Ishikawa (cell line): Measurements from ENCODE around the gene COPZ1.

ENCODE experiments used
- CEBPB ChIP-seq: IDR thresholded peaks from 2 replicates; pipeline ENCODE4 v1.6.1; 2012
- CREB1 ChIP-seq: IDR thresholded peaks from 2 replicates; pipeline ENCODE4 v1.6.1; 2012; ENCODE audit warnings: low read depth
- EGR1 ChIP-seq: IDR thresholded peaks from 2 replicates; pipeline ENCODE4 v1.6.1; 2012
- EP300 ChIP-seq: IDR thresholded peaks from 2 replicates; pipeline ENCODE4 v1.6.1; 2012; ENCODE audit warnings: borderline replicate concordance
- FOXM1 ChIP-seq: IDR thresholded peaks from 2 replicates; pipeline ENCODE4 v1.6.1; 2012; ENCODE audit warnings: low read depth, borderline replicate concordance
- NFIC ChIP-seq: IDR thresholded peaks from 2 replicates; pipeline ENCODE4 v1.6.1; 2012
- RAD21 ChIP-seq: IDR thresholded peaks from 2 replicates; pipeline ENCODE4 v1.6.1; 2012; ENCODE audit warnings: low read depth
- REST ChIP-seq: IDR thresholded peaks from 2 replicates; pipeline ENCODE4 v1.6.1; 2012; ENCODE audit warnings: low read depth, mild to moderate bottlenecking
- TAF1 ChIP-seq: IDR thresholded peaks from 2 replicates; pipeline ENCODE4 v1.6.1; 2012; ENCODE audit warnings: low read depth, mild to moderate bottlenecking
- TCF12 ChIP-seq: IDR thresholded peaks from 2 replicates; pipeline ENCODE4 v1.6.1; 2012; ENCODE audit warnings: low read depth
- TEAD4 ChIP-seq: IDR thresholded peaks from 2 replicates; pipeline ENCODE4 v1.6.1; 2012
- YY1 ChIP-seq: IDR thresholded peaks from 2 replicates; pipeline ENCODE4 v1.6.1; 2012; ENCODE audit warnings: low read depth
- ZBTB7A ChIP-seq: IDR thresholded peaks from 2 replicates; pipeline ENCODE4 v1.6.1; 2012; ENCODE audit warnings: low read depth
- TF ChIP-seq, protein P1 (sequence below): IDR thresholded peaks from 2 replicates; pipeline ENCODE4 v1.6.1; 2012
- TF ChIP-seq, protein P2 (sequence below): IDR thresholded peaks from 2 replicates; pipeline ENCODE4 v1.6.1; 2012

The COPZ1 gene

GRCh38 chr12:54280468-54281260 lies 44.3 kb upstream of the COPZ1 start, which contains the start of gene HNRNPA1:
HNRNPA1 (plus strand) TSS chr12:54280726; CDS start chr12:54280808, 82 bp downstream.
- TF ChIP-seq EP300, result no peak
- TF ChIP-seq YY1, result peak; percentile 94
- TF ChIP-seq, protein P1, sequence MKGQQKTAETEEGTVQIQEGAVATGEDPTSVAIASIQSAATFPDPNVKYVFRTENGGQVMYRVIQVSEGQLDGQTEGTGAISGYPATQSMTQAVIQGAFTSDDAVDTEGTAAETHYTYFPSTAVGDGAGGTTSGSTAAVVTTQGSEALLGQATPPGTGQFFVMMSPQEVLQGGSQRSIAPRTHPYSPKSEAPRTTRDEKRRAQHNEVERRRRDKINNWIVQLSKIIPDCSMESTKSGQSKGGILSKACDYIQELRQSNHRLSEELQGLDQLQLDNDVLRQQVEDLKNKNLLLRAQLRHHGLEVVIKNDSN, result no peak
- TF ChIP-seq, protein P2, sequence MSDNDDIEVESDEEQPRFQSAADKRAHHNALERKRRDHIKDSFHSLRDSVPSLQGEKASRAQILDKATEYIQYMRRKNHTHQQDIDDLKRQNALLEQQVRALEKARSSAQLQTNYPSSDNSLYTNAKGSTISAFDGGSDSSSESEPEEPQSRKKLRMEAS, result peak; percentile 97
- TF ChIP-seq TAF1, result peak; percentile 99
- TF ChIP-seq REST, result no peak
- peak; percentile 41; the same call in 1 of the 2 replicates for TF ChIP-seq TCF12
- peak; percentile 36; the same call in 1 of the 2 replicates for TF ChIP-seq TEAD4
- 0 out of 2 replicates have a peak, but pooled peaks have one; percentile 45 for TF ChIP-seq EGR1
- TF ChIP-seq CREB1, result peak; percentile 90

DNA sequence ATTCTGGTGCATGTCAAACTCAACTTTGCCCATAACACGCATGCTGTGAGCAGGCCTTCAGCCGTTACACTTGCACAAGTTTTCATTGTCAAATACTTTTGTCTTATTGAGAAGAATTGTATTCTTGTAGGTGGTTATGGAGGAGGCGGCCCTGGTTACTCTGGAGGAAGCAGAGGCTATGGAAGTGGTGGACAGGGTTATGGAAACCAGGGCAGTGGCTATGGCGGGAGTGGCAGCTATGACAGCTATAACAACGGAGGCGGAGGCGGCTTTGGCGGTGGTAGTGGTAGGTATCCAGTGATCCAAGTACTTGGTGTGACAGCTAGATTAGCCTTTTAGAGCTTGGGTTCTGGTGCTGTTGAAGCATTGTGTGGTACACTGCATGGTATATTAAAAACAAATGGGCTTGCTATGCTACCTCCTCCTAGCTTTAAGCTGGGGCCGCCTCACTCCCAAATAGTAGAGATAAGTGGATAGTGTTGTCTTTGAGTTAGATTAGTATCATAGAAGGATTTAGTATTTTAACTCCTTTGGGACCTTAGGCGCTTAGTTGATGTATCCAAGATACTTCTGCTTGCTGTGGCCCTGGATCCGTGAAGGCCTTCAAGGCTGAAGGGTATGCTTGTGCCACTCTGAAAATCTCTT lies 41.9 kb upstream of the COPZ1 start:
- TF ChIP-seq TAF1 (no peak), REST (no peak), ZBTB7A (no peak), RAD21 (no peak), EP300 (no peak), CREB1 (no peak), NFIC (no peak), YY1 (no peak)
- TF ChIP-seq, protein P2, result no peak

GRCh38 chr12:54285150-54286041 lies 39.5 kb upstream of the COPZ1 start:
- TF ChIP-seq, protein P2, result no peak
- no peak for TF ChIP-seq CREB1
- TF ChIP-seq RAD21, result no peak
- TF ChIP-seq EP300, result no peak

- TF ChIP-seq RAD21 (no peak), CEBPB (no peak), FOXM1 (no peak), TEAD4 (no peak), REST (no peak), EP300 (no peak), TCF12 (no peak), CREB1 (no peak), YY1 (no peak)
- TF ChIP-seq, protein P1, result no peak
- TF ChIP-seq, protein P2, result no peak
These were observed 38.6 kb upstream of the COPZ1 start for GRCh38 chr12:54286042-54287030.
